OCI-LY1 (cell line): ENCODE measurements around the gene PPP1R15B.

Experiments
- CTCF ChIP-seq: fragments of 200-600 bp; sonication (generic), shearing (Covaris generic); IDR thresholded peaks from 2 replicates; pipeline ENCODE4 v1.5.1; 2017; ENCODE audit warnings: mild to moderate bottlenecking, antibody characterized with exemption, low read length, moderate library complexity, mixed read lengths
- EZH2 ChIP-seq: fragments of 200-600 bp; sonication (generic), shearing (Covaris generic); IDR thresholded peaks from 2 replicates; pipeline ENCODE4 v1.8.0; 2017; ENCODE audit warnings: borderline replicate concordance, mixed run types, mild to moderate bottlenecking, antibody characterized with exemption, low read length, moderate library complexity, mixed read lengths

- TF ChIP-seq CTCF = no peak
- no peak for TF ChIP-seq EZH2
These were observed 18.1 kb upstream of the PPP1R15B start for GRCh38 chr1:204429746-204430145.
